HL-60 (cell line): ENCODE measurements around the gene GRWD1.
A peak's percentile ranks its signal among the peaks of the same experiment; 100 is the strongest.

Source experiments
- DNase-seq, 2 experiments: peaks; one replicate each; pipeline ENCODE4 v3.0.0-alpha.2; 2010 to 2020; ENCODE audit warnings: low read depth in 1 of 2, low spot score in 1 of 2
- H3K27ac ChIP-seq: fragments of 250-450 bp; sonication (Bioruptor Pico); replicated peaks from 2 replicates; pipeline ENCODE4 v1.5.1; 2020; ENCODE audit warnings: mild to moderate bottlenecking, moderate library complexity
- H3K27me3 ChIP-seq: fragments of 250-450 bp; sonication (Bioruptor Pico); 2 replicates; pipeline ENCODE4 v1.5.1; 2021; ENCODE audit warnings: mild to moderate bottlenecking, moderate library complexity; ENCODE audit not compliant: insufficient read depth, poor library complexity, severe bottlenecking
- H3K4me3 ChIP-seq: replicated peaks from 2 replicates; pipeline ENCODE4 v1.5.1; 2011; ENCODE audit warnings: mild to moderate bottlenecking, control low read depth, low read length; ENCODE audit not compliant: insufficient read depth
- CTCF ChIP-seq: IDR thresholded peaks from one replicate; pipeline ENCODE4 v1.5.1; 2011; ENCODE audit warnings: low read length, control low read depth, inconsistent platforms; ENCODE audit not compliant: insufficient read depth
- GABPA ChIP-seq: IDR thresholded peaks from 2 replicates; pipeline ENCODE4 v1.6.1; 2012; ENCODE audit warnings: low read depth
- POLR2AphosphoS5 ChIP-seq: IDR thresholded peaks from 2 replicates; pipeline ENCODE4 v1.6.1; 2012; ENCODE audit warnings: low read depth
- REST ChIP-seq: IDR thresholded peaks from 2 replicates; pipeline ENCODE4 v1.6.1; 2012; ENCODE audit warnings: low read depth; ENCODE audit not compliant: insufficient replicate concordance
- SPI1 ChIP-seq: IDR thresholded peaks from 2 replicates; pipeline ENCODE4 v1.6.1; 2012; ENCODE audit warnings: low read depth, mild to moderate bottlenecking, borderline replicate concordance

GRWD1 gene

GRCh38 chr19:48501494-48502349 is 55.9 kb downstream of the GRWD1 start:
- peaks cover 22% of the 10 kb centered on the region for H3K27me3 ChIP-seq
- TF ChIP-seq GABPA (no peak), POLR2AphosphoS5 (no peak), REST (no peak), SPI1 (no peak), CTCF (no peak)
- no peak overlapping the region for H3K27ac ChIP-seq
- H3K4me3 ChIP-seq = peak overlapping the region; percentile 9; the same call in 1 of the 2 replicates
- DNase-seq = peak; percentile 82 to 84

- no peak for DNase-seq
- Histone ChIP-seq H3K4me3 (no peak overlapping the region), H3K27me3 (peaks cover 20% of the 10 kb centered on the region), H3K27ac (no peak overlapping the region)
- TF ChIP-seq CTCF (no peak), GABPA (no peak), REST (no peak), POLR2AphosphoS5 (no peak), SPI1 (no peak)
These were observed 56.7 kb downstream of the GRWD1 start for GRCh38 chr19:48502350-48503018.

- peak; percentile 45 to 51 for DNase-seq
- Histone ChIP-seq H3K4me3 (no peak overlapping the region), H3K27me3 (peaks cover 9% of the 10 kb centered on the region), H3K27ac (no peak overlapping the region)
- TF ChIP-seq REST (no peak), SPI1 (no peak), GABPA (no peak), CTCF (peak; percentile 33)
These were observed 60.5 kb downstream of the GRWD1 start for GRCh38 chr19:48506138-48506733.
